Effector CD8-positive, alpha-beta T cell (primary cell): ENCODE results near the gene RND1.

Experiments
- DNase-seq: peaks from one replicate; lab custom pipeline; 2025; lab: John Stamatoyannopoulos, UW

The RND1 gene

GRCh38 chr12:48810903-48811431 lies 54.7 kb downstream of the RND1 start:
- DNase-seq: no peak

- DNase-seq: no peak
These were observed 57.7 kb downstream of the RND1 start for GRCh38 chr12:48807981-48808380.
